Measurements from ENCODE around the gene NGEF.

DNA sequence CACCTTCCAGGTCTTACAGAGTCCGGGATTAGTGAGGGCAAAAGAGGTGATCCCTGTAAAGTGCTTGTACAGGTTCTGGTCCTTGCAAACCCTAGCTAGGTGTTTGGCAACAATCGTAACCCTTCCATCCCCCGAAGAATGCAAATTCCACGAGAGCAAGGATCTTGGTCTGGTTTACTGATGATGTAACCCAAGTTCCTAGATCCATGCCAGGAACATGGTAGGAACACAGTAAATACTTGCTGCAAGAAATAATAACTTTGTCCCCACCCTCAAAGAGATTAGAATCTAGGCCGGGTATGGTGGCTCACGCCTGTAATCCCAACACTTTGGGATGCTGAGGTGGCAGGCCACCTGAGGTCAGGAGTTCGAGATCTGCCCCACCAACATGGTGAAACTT, 12.7 kb upstream of the NGEF start:
- TF ChIP-seq, protein P1, sequence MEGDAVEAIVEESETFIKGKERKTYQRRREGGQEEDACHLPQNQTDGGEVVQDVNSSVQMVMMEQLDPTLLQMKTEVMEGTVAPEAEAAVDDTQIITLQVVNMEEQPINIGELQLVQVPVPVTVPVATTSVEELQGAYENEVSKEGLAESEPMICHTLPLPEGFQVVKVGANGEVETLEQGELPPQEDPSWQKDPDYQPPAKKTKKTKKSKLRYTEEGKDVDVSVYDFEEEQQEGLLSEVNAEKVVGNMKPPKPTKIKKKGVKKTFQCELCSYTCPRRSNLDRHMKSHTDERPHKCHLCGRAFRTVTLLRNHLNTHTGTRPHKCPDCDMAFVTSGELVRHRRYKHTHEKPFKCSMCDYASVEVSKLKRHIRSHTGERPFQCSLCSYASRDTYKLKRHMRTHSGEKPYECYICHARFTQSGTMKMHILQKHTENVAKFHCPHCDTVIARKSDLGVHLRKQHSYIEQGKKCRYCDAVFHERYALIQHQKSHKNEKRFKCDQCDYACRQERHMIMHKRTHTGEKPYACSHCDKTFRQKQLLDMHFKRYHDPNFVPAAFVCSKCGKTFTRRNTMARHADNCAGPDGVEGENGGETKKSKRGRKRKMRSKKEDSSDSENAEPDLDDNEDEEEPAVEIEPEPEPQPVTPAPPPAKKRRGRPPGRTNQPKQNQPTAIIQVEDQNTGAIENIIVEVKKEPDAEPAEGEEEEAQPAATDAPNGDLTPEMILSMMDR (conservative IDR thresholded peaks at IDR 0.05 in 1 of 2, IDR thresholded peaks at IDR 0.05 in 1 of 2; ENCODE audit: low read depth in 1 of 2, low read length in 2 of 2), result no peak
- TF ChIP-seq EZH2 (IDR thresholded peaks at IDR 0.05; ENCODE audit: low read length, missing control alignments), result no peak

Measured in fibroblast of lung (primary cell).